ENCODE measurements around the gene MPPED1. TPM values are rescaled to one million over a fixed set of nuclear protein-coding genes. Genes with fewer than 3 reads are reported as not detected.
A peak's percentile ranks its signal among the peaks of the same experiment; 100 is the strongest.

MPPED1 gene
- total RNA-seq, 1 experiment from 2014 or later, result not detected

GRCh38 chr22:43516996-43517635 lies 105.3 kb downstream of the MPPED1 start:
- DNase-seq (ENCODE audit: low read depth), result no peak

GRCh38 chr22:43520632-43521039 lies 108.8 kb downstream of the MPPED1 start:
- no peak for DNase-seq (ENCODE audit: low read depth)

GRCh38 chr22:43521716-43522115 lies 109.9 kb downstream of the MPPED1 start:
- peak; percentile 29 for DNase-seq (ENCODE audit: low read depth)

GRCh38 chr22:43526117-43526655 lies 114.4 kb downstream of the MPPED1 start:
- no peak for DNase-seq (ENCODE audit: low read depth)

GRCh38 chr22:43526946-43527345 lies 115.1 kb downstream of the MPPED1 start:
- no peak for DNase-seq (ENCODE audit: low read depth)

- DNase-seq (ENCODE audit: low read depth), result no peak
Measured at GRCh38 chr22:43528601-43529360, 117.0 kb downstream of the MPPED1 start.

GRCh38 chr22:43529461-43529860 lies 117.6 kb downstream of the MPPED1 start:
- DNase-seq (ENCODE audit: low read depth), result no peak

- DNase-seq (ENCODE audit: low read depth), result no peak
Measured at GRCh38 chr22:43529934-43530333, 118.1 kb downstream of the MPPED1 start.

GRCh38 chr22:43530349-43531201 lies 118.8 kb downstream of the MPPED1 start:
- no peak for DNase-seq (ENCODE audit: low read depth)

GRCh38 chr22:43531651-43532050 lies 119.8 kb downstream of the MPPED1 start:
- DNase-seq (ENCODE audit: low read depth), result no peak

- no peak for DNase-seq (ENCODE audit: low read depth)
Measured at GRCh38 chr22:43532301-43533155, 120.7 kb downstream of the MPPED1 start.

- no peak for DNase-seq (ENCODE audit: low read depth)
Measured at GRCh38 chr22:43533156-43533530, 121.3 kb downstream of the MPPED1 start.

GRCh38 chr22:43533656-43534428 lies 122.0 kb downstream of the MPPED1 start:
- no peak for DNase-seq (ENCODE audit: low read depth)

GRCh38 chr22:43534916-43535315 lies 123.1 kb downstream of the MPPED1 start:
- DNase-seq (ENCODE audit: low read depth), result no peak

GRCh38 chr22:43535336-43535735 lies 123.5 kb downstream of the MPPED1 start:
- DNase-seq (ENCODE audit: low read depth), result no peak

GRCh38 chr22:43535741-43536140 lies 123.9 kb downstream of the MPPED1 start:
- no peak for DNase-seq (ENCODE audit: low read depth)

- no peak for DNase-seq (ENCODE audit: low read depth)
Measured at GRCh38 chr22:43537019-43537585, 125.3 kb downstream of the MPPED1 start.

GRCh38 chr22:43539572-43540528 lies 128.0 kb downstream of the MPPED1 start:
- no peak for DNase-seq (ENCODE audit: low read depth)

- DNase-seq (ENCODE audit: low read depth), result no peak
Measured at GRCh38 chr22:43540529-43540923, 128.7 kb downstream of the MPPED1 start.

Data from Daoy (cell line).